Liver (tissue), 9 donors: Measurements from ENCODE around the gene LLGL1. TPM values are rescaled to one million over a fixed set of nuclear protein-coding genes. Genes with fewer than 3 reads are reported as not detected.
A peak's percentile ranks its signal among the peaks of the same experiment; 100 is the strongest.

Experiments
- DNase-seq: peaks from one replicate; pipeline ENCODE4 v3.0.0-alpha.2; 2017; ENCODE audit warnings: low spot score
- H3K27ac ChIP-seq, 2 donors: one replicate each; pipeline ENCODE4 v1.7.0; 2013; ENCODE audit warnings: inconsistent platforms in 2 of 2, low read length in 2 of 2, control low read depth in 1 of 2, low read depth in 1 of 2, mild to moderate bottlenecking in 1 of 2
- H3K27me3 ChIP-seq, 4 donors: one replicate each; pipeline versions ENCODE4 v1.6.1 to v1.7.0; 2013; ENCODE audit warnings: low read length in 3 of 4, inconsistent platforms in 1 of 4, mild to moderate bottlenecking in 1 of 4, moderate library complexity in 1 of 4; ENCODE audit not compliant: control insufficient read depth in 4 of 4, insufficient read depth in 4 of 4
- H3K36me3 ChIP-seq, 4 donors: one replicate each; pipeline versions ENCODE4 v1.6.1 to v1.7.0; 2013; ENCODE audit warnings: low read length in 3 of 4, mild to moderate bottlenecking in 3 of 4, low read depth in 1 of 4, moderate library complexity in 1 of 4; ENCODE audit not compliant: control insufficient read depth in 4 of 4, insufficient read depth in 3 of 4
- H3K4me1 ChIP-seq, 4 donors: one replicate each; pipeline versions ENCODE4 v1.6.1 to v1.7.0; 2013; ENCODE audit warnings: low read length in 3 of 4, mild to moderate bottlenecking in 3 of 4, moderate library complexity in 1 of 4; ENCODE audit not compliant: control insufficient read depth in 4 of 4, insufficient read depth in 4 of 4
- H3K4me3 ChIP-seq, 3 donors: one replicate each; pipeline versions ENCODE4 v1.6.1 to v1.7.0; 2013; ENCODE audit warnings: low read length in 3 of 3, control low read depth in 1 of 3, low read depth in 1 of 3, mild to moderate bottlenecking in 1 of 3
- H3K9ac ChIP-seq, 2 donors: one replicate each; pipeline ENCODE4 v1.7.0; 2013; ENCODE audit warnings: low read length in 2 of 2, mild to moderate bottlenecking in 2 of 2, moderate library complexity in 2 of 2, control low read depth in 1 of 2, low read depth in 1 of 2
- H3K9me3 ChIP-seq, 4 donors: one replicate each; pipeline versions ENCODE4 v1.6.1 to v1.7.0; 2013; ENCODE audit warnings: low read length in 3 of 4; ENCODE audit not compliant: control insufficient read depth in 4 of 4
- CTCF ChIP-seq: fragments of 150-350 bp; IDR thresholded peaks from 2 replicates; pipeline ENCODE4 v1.5.1; 2017; ENCODE audit warnings: improper control_type of control experiment, low read depth, low read length; ENCODE audit not compliant: missing input control
- EGR1 ChIP-seq, 2 donors: IDR thresholded peaks; 2 replicates each; pipeline ENCODE4 v1.6.1; 2016 to 2018; ENCODE audit warnings: antibody characterized with exemption in 2 of 2, low read depth in 2 of 2
- FOXA1 ChIP-seq: IDR thresholded peaks from 2 replicates; pipeline ENCODE4 v1.6.1; 2016; ENCODE audit warnings: antibody characterized with exemption
- FOXA2 ChIP-seq: IDR thresholded peaks from 2 replicates; pipeline ENCODE4 v1.6.1; 2016; ENCODE audit warnings: antibody characterized with exemption
- GABPA ChIP-seq, 2 donors: IDR thresholded peaks in 1 of 2; conservative IDR thresholded peaks in 1 of 2; 2 replicates each; pipeline ENCODE4 v1.6.1; 2016; ENCODE audit warnings: antibody characterized with exemption in 2 of 2, mild to moderate bottlenecking in 1 of 2, moderate library complexity in 1 of 2
- HNF4A ChIP-seq, 2 donors: conservative IDR thresholded peaks; 2 replicates each; pipeline ENCODE4 v1.6.1; 2016; ENCODE audit warnings: antibody characterized with exemption in 2 of 2, mild to moderate bottlenecking in 2 of 2
- HNF4G ChIP-seq: IDR thresholded peaks from 2 replicates; pipeline ENCODE4 v1.6.1; 2016; ENCODE audit warnings: antibody characterized with exemption
- JUND ChIP-seq, 2 donors: IDR thresholded peaks; 2 replicates each; pipeline ENCODE4 v1.6.1; 2016; ENCODE audit warnings: antibody characterized with exemption in 2 of 2
- NR2F2 ChIP-seq: IDR thresholded peaks from 2 replicates; pipeline ENCODE4 v1.6.1; 2016; ENCODE audit warnings: antibody characterized with exemption
- RAD21 ChIP-seq, 2 donors: IDR thresholded peaks; 2 replicates each; pipeline ENCODE4 v1.6.1; 2016; ENCODE audit warnings: antibody characterized with exemption in 2 of 2, mild to moderate bottlenecking in 2 of 2
- RXRA ChIP-seq, 2 donors: IDR thresholded peaks; 2 replicates each; pipeline ENCODE4 v1.6.1; 2017 to 2018; ENCODE audit warnings: antibody characterized with exemption in 2 of 2, mild to moderate bottlenecking in 1 of 2
- SP1 ChIP-seq: IDR thresholded peaks from 2 replicates; pipeline ENCODE4 v1.6.1; 2018; ENCODE audit warnings: antibody characterized with exemption, mild to moderate bottlenecking
- TAF1 ChIP-seq: conservative IDR thresholded peaks from 2 replicates; pipeline ENCODE4 v1.6.1; 2016; ENCODE audit warnings: antibody characterized with exemption, mild to moderate bottlenecking
- YY1 ChIP-seq: IDR thresholded peaks from 2 replicates; pipeline ENCODE4 v1.6.1; 2016; ENCODE audit warnings: antibody characterized with exemption, mild to moderate bottlenecking
- WGBS: extraction: QIAGEN DNeasy Blood & Tissue Kit; methylation state at CpG from one replicate; pipeline ENCODE4 v1.1.7; 2013; 5-methylcytosine and 5-hydroxymethylcytosine counted together
- polyA plus RNA-seq, 2 donors: library from polyadenylated mRNA; stranded (reverse) in 1 of 2; unstranded in 1 of 2; fragments of 200-250 nt in 1 of 2; fragments of >200 nt in 1 of 2; fragmentation: Nextera tagmentation in 1 of 2; extraction: Ambion mirVana in 1 of 2; gene quantifications; one replicate each; pipeline versions ENCODE4 v1.2.1 to v1.2.3, GENCODE V29; 2013 to 2015
- total RNA-seq, 2 donors: library from RNA; depleted of rRNA; stranded (reverse); fragments of >200 nt; gene quantifications; one replicate each; pipeline ENCODE4 v1.2.3, GENCODE V29; 2014
- TF ChIP-seq, protein P1 (sequence below): IDR thresholded peaks from 2 replicates; pipeline ENCODE4 v1.6.1; 2016; ENCODE audit warnings: antibody characterized with exemption
- TF ChIP-seq, protein P2 (sequence below): IDR thresholded peaks from 2 replicates; pipeline ENCODE4 v1.6.1; 2016; ENCODE audit warnings: antibody characterized with exemption
- TF ChIP-seq, protein P3 (sequence below): IDR thresholded peaks from 2 replicates; pipeline ENCODE4 v1.6.1; 2016; ENCODE audit warnings: antibody characterized with exemption, mild to moderate bottlenecking
- TF ChIP-seq, protein P4 (sequence below): IDR thresholded peaks from 2 replicates; pipeline ENCODE4 v1.6.1; 2016; ENCODE audit warnings: antibody characterized with exemption
- donor health status: healthy.
- donor health status: healthy.
- donor health status: healthy.
- donor health status: healthy.
- donor health status: healthy.

LLGL1 gene
- total and polyA plus RNA-seq, 4 donors = 0.39 to 12.0 (median 2.8) TPM

- TF ChIP-seq, protein P1, sequence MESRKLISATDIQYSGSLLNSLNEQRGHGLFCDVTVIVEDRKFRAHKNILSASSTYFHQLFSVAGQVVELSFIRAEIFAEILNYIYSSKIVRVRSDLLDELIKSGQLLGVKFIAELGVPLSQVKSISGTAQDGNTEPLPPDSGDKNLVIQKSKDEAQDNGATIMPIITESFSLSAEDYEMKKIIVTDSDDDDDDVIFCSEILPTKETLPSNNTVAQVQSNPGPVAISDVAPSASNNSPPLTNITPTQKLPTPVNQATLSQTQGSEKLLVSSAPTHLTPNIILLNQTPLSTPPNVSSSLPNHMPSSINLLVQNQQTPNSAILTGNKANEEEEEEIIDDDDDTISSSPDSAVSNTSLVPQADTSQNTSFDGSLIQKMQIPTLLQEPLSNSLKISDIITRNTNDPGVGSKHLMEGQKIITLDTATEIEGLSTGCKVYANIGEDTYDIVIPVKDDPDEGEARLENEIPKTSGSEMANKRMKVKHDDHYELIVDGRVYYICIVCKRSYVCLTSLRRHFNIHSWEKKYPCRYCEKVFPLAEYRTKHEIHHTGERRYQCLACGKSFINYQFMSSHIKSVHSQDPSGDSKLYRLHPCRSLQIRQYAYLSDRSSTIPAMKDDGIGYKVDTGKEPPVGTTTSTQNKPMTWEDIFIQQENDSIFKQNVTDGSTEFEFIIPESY = no peak
- TF ChIP-seq HNF4A (conservative IDR thresholded peaks at IDR 0.05) = no peak
- TF ChIP-seq FOXA2 = no peak
- TF ChIP-seq GABPA (IDR thresholded peaks at IDR 0.05 in 1 of 2, conservative IDR thresholded peaks at IDR 0.05 in 1 of 2) = no peak
Observed at GRCh38 chr17:18247613-18248001, 22.2 kb downstream of the LLGL1 start (continued).

DNA sequence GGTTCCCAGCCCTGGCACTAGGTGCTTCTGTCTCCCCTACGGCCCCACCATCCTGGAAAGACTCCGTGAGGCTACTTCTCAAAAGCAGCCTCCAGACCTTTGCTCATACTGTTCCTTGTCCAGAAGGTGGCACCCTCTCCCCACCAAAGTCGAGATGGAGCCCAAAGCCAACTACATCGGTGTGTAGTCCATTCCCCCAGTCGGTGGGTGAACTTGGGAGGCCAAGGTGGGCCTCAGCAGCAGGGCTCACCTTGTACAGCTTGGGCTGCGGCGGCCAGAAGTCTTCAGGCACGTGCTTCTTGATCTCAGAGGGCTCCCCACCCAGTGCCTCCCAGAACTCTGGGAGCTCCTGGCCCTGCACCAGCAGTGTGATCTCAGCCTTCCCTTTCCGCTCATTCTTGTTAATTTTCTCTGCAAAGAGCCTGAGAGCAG, 22.9 kb downstream of the LLGL1 start:
- Histone ChIP-seq H3K27me3 (no peaks in the 10 kb centered on the region), H3K9ac (no peak overlapping the region), H3K4me1 (peaks cover 0 to 6% (median 1%) of the 10 kb centered on the region in 4 donors), H3K9me3 (no peaks in the 10 kb centered on the region), H3K4me3 (no peak overlapping the region), H3K36me3 (peaks cover 28 to 64% (median 40%) of the 10 kb centered on the region in 4 donors), H3K27ac (no peak overlapping the region)
- TF ChIP-seq RAD21 (IDR thresholded peaks at IDR 0.05) (peak; percentile 80 to 90), CTCF (peak; percentile 57), FOXA2 (no peak)
- WGBS = 46% methylated on average over 9 of the region's 9 CpGs
- DNase-seq = peak; percentile 71

DNA sequence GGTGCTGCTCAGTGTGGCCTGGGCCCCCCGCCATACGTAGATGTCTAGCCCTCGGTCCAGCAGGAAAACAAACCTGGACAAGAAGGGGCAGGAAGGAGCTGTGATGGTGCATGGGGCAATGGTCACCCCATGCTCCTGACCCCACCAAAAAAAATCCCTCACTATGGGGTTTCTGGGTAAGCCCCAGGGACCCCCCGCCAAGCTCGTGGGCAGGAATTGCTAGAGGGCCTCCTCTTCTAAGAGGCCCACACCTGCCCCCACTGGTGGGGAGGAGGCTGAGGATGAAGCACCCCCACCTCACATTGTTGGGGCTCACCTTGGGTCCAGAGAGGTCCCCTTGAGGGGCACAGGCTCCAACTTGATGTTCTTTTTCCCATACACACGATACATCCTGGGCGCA, 23.4 kb downstream of the LLGL1 start:
- DNase-seq = no peak
- Histone ChIP-seq H3K9me3 (no peaks in the 10 kb centered on the region), H3K4me3 (no peak overlapping the region), H3K4me1 (peaks cover 0 to 7% (median under 1%) of the 10 kb centered on the region in 4 donors), H3K36me3 (peaks cover 28 to 66% (median 43%) of the 10 kb centered on the region in 4 donors), H3K27me3 (no peaks in the 10 kb centered on the region), H3K9ac (no peak overlapping the region), H3K27ac (no peak overlapping the region)
- no peak for TF ChIP-seq CTCF
- TF ChIP-seq HNF4G = no peak
- TF ChIP-seq, protein P2, sequence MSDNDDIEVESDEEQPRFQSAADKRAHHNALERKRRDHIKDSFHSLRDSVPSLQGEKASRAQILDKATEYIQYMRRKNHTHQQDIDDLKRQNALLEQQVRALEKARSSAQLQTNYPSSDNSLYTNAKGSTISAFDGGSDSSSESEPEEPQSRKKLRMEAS = no peak
- no peak for TF ChIP-seq TAF1
- TF ChIP-seq GABPA (IDR thresholded peaks at IDR 0.05 in 1 of 2, conservative IDR thresholded peaks at IDR 0.05 in 1 of 2) = no peak
- TF ChIP-seq RXRA (IDR thresholded peaks at IDR 0.05) = no peak
- TF ChIP-seq HNF4A (conservative IDR thresholded peaks at IDR 0.05) = no peak
- TF ChIP-seq JUND (IDR thresholded peaks at IDR 0.05) = no peak
- TF ChIP-seq SP1 = no peak
- no peak for TF ChIP-seq EGR1 (IDR thresholded peaks at IDR 0.05; ENCODE audit: low read depth in 2 of 2)
- TF ChIP-seq FOXA1 = no peak
- TF ChIP-seq RAD21 (IDR thresholded peaks at IDR 0.05) = no peak
- TF ChIP-seq, protein P3, sequence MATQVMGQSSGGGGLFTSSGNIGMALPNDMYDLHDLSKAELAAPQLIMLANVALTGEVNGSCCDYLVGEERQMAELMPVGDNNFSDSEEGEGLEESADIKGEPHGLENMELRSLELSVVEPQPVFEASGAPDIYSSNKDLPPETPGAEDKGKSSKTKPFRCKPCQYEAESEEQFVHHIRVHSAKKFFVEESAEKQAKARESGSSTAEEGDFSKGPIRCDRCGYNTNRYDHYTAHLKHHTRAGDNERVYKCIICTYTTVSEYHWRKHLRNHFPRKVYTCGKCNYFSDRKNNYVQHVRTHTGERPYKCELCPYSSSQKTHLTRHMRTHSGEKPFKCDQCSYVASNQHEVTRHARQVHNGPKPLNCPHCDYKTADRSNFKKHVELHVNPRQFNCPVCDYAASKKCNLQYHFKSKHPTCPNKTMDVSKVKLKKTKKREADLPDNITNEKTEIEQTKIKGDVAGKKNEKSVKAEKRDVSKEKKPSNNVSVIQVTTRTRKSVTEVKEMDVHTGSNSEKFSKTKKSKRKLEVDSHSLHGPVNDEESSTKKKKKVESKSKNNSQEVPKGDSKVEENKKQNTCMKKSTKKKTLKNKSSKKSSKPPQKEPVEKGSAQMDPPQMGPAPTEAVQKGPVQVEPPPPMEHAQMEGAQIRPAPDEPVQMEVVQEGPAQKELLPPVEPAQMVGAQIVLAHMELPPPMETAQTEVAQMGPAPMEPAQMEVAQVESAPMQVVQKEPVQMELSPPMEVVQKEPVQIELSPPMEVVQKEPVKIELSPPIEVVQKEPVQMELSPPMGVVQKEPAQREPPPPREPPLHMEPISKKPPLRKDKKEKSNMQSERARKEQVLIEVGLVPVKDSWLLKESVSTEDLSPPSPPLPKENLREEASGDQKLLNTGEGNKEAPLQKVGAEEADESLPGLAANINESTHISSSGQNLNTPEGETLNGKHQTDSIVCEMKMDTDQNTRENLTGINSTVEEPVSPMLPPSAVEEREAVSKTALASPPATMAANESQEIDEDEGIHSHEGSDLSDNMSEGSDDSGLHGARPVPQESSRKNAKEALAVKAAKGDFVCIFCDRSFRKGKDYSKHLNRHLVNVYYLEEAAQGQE = no peak
- no peak for TF ChIP-seq YY1
- TF ChIP-seq, protein P1 = no peak
- TF ChIP-seq, protein P4, sequence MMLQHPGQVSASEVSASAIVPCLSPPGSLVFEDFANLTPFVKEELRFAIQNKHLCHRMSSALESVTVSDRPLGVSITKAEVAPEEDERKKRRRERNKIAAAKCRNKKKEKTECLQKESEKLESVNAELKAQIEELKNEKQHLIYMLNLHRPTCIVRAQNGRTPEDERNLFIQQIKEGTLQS = no peak
- TF ChIP-seq FOXA2 = no peak
- no peak for TF ChIP-seq NR2F2
- 94% methylated on average over 7 of the region's 7 CpGs for WGBS
